HFFc6 (cell line): Measurements from ENCODE around the gene CPED1. TPM values are rescaled to one million over a fixed set of nuclear protein-coding genes. Genes with fewer than 3 reads are reported as not detected.

Experiments used
- DNase-seq: peaks from one replicate; pipeline ENCODE4 v3.0.0-alpha.2; 2018
- H3K27ac Mint-ChIP-seq: 2 replicates; pipeline ENCODE4 v1.8.0; 2020; ENCODE audit warnings: mild to moderate bottlenecking, mixed read lengths
- H3K27me3 Mint-ChIP-seq: 2 replicates; pipeline ENCODE4 v1.8.0; 2021; ENCODE audit warnings: mild to moderate bottlenecking, moderate library complexity, mixed read lengths; ENCODE audit not compliant: insufficient read depth
- H3K36me3 Mint-ChIP-seq: 2 replicates; pipeline ENCODE4 v1.8.0; 2021; ENCODE audit warnings: low read depth, mixed read lengths
- H3K4me1 Mint-ChIP-seq: 2 replicates; pipeline ENCODE4 v1.8.0; 2020; ENCODE audit warnings: low read depth, mixed read lengths
- H3K4me3 Mint-ChIP-seq: 2 replicates; pipeline ENCODE4 v1.8.0; 2020; ENCODE audit warnings: mild to moderate bottlenecking, moderate library complexity, mixed read lengths
- H3K9me3 Mint-ChIP-seq: 2 replicates; pipeline ENCODE4 v1.8.0; 2020; ENCODE audit warnings: mild to moderate bottlenecking, mixed read lengths
- CTCF ChIP-seq: fragments of 200-600 bp; sonication (generic); IDR thresholded peaks from 2 replicates; pipeline ENCODE4 v1.5.0; 2021; ENCODE audit warnings: antibody characterized with exemption, mild to moderate bottlenecking
- total RNA-seq, 6 experiments: library from RNA; stranded (reverse); fragmentation: NEBNext Ultra II Directional; extraction: Animal tissue kit (Norgen Biotek cat#: 25700); gene quantifications; 2 replicates in 1 of 6; 3 replicates in 5 of 6; pipeline ENCODE4 v1.2.3, GENCODE V29; 2021

The CPED1 gene
- total RNA-seq, 6 experiments from 2014 or later, result 85.0 to 112 (median 95.9) TPM

- H3K27me3 Mint-ChIP-seq, result no peaks in the 10 kb centered on the region; the same call in 1 of the 2 replicates
- DNase-seq, result no peak
- TF ChIP-seq CTCF, result no peak
- H3K27ac Mint-ChIP-seq, result peak overlapping the region; percentile 98
- peaks cover 24% of the 10 kb centered on the region for H3K4me1 Mint-ChIP-seq
- H3K4me3 Mint-ChIP-seq, result peak overlapping the region; percentile 95
- H3K9me3 Mint-ChIP-seq, result no peaks in the 10 kb centered on the region
- H3K36me3 Mint-ChIP-seq, result peaks cover 10% of the 10 kb centered on the region
Measured at GRCh38 chr7:120951309-120951699, 37.2 kb upstream of the CPED1 start.

GRCh38 chr7:120951826-120952225 is 36.7 kb upstream of the CPED1 start:
- Mint-ChIP-seq H3K36me3 (peaks cover 10% of the 10 kb centered on the region), H3K4me1 (peaks cover 24% of the 10 kb centered on the region), H3K27me3 (no peaks in the 10 kb centered on the region; the same call in 1 of the 2 replicates), H3K4me3 (peak overlapping the region; percentile 95), H3K27ac (peak overlapping the region; percentile 61), H3K9me3 (no peaks in the 10 kb centered on the region)
- no peak for DNase-seq
- TF ChIP-seq CTCF, result no peak

GRCh38 chr7:120955577-120956149 is 32.8 kb upstream of the CPED1 start:
- Mint-ChIP-seq H3K36me3 (peaks cover 15% of the 10 kb centered on the region), H3K4me3 (no peak overlapping the region), H3K4me1 (peaks cover 10% of the 10 kb centered on the region), H3K27ac (no peak overlapping the region), H3K9me3 (no peaks in the 10 kb centered on the region), H3K27me3 (no peaks in the 10 kb centered on the region; the same call in 1 of the 2 replicates)
- no peak for DNase-seq
- TF ChIP-seq CTCF, result no peak

- H3K36me3 Mint-ChIP-seq, result peaks cover 21% of the 10 kb centered on the region
- H3K27ac Mint-ChIP-seq, result no peak overlapping the region
- peaks cover 15% of the 10 kb centered on the region; the same call in 1 of the 2 replicates for H3K4me1 Mint-ChIP-seq
- DNase-seq, result no peak
- no peaks in the 10 kb centered on the region for H3K27me3 Mint-ChIP-seq
- no peak for TF ChIP-seq CTCF
- no peaks in the 10 kb centered on the region for H3K9me3 Mint-ChIP-seq
- H3K4me3 Mint-ChIP-seq, result no peak overlapping the region
Measured at GRCh38 chr7:120959929-120960484, 28.5 kb upstream of the CPED1 start.

GRCh38 chr7:120960714-120961113 is 27.8 kb upstream of the CPED1 start:
- no peak for TF ChIP-seq CTCF
- H3K4me3 Mint-ChIP-seq, result no peak overlapping the region
- no peak overlapping the region for H3K27ac Mint-ChIP-seq
- no peaks in the 10 kb centered on the region for H3K9me3 Mint-ChIP-seq
- H3K36me3 Mint-ChIP-seq, result peaks cover 17% of the 10 kb centered on the region
- no peaks in the 10 kb centered on the region for H3K27me3 Mint-ChIP-seq
- DNase-seq, result no peak
- peaks cover 15% of the 10 kb centered on the region; the same call in 1 of the 2 replicates for H3K4me1 Mint-ChIP-seq
